Measurements from ENCODE around the gene PUDP. TPM values are rescaled to one million over a fixed set of nuclear protein-coding genes. Genes with fewer than 3 reads are reported as not detected.
A peak's percentile ranks its signal among the peaks of the same experiment; 100 is the strongest.

PUDP gene
- total and polyA plus RNA-seq, 12 donors: 4.3 to 29.3 (median 14.5) TPM

DNA sequence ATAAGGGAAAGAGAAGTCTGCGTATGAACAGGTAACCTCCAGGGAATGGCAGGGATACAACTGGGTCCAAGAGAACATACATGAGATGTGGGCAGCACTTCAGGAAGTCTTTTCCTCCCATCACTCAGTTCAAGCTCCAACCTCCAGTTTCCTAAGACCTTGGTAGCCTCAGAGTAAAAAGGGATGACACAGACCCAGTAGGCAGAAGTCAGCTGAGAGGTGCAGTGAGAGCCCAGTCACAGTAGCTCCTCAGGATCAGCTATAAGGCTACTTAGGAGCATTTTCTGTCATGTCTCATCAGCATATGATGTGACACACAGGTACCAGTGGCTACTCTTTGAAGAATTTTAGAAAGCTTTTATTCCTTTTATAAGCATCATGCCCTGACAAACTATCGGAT lies 13.0 kb downstream of the PUDP start:
- no peaks in the 10 kb centered on the region for H3K36me3 ChIP-seq (replicated peaks in 1 of 2)
- no peak overlapping the region for H3K4me3 ChIP-seq
- intact Hi-C loops (cut with DNase I): no loop called here
- no peak overlapping the region for H3K27ac ChIP-seq
- no peaks in the 10 kb centered on the region for H3K9me3 ChIP-seq (replicated peaks in 1 of 3)
- no peaks in the 10 kb centered on the region for H3K27me3 ChIP-seq
- peaks cover 6 to 21% of the 10 kb centered on the region in 2 donors for H3K4me1 ChIP-seq (replicated peaks in 1 of 2)
- 96 to 100% (median 98%) methylated on average over 2 of the region's 2 CpGs for WGBS, 4 donors
- DNase-seq: no peak
- TF ChIP-seq, protein P1, sequence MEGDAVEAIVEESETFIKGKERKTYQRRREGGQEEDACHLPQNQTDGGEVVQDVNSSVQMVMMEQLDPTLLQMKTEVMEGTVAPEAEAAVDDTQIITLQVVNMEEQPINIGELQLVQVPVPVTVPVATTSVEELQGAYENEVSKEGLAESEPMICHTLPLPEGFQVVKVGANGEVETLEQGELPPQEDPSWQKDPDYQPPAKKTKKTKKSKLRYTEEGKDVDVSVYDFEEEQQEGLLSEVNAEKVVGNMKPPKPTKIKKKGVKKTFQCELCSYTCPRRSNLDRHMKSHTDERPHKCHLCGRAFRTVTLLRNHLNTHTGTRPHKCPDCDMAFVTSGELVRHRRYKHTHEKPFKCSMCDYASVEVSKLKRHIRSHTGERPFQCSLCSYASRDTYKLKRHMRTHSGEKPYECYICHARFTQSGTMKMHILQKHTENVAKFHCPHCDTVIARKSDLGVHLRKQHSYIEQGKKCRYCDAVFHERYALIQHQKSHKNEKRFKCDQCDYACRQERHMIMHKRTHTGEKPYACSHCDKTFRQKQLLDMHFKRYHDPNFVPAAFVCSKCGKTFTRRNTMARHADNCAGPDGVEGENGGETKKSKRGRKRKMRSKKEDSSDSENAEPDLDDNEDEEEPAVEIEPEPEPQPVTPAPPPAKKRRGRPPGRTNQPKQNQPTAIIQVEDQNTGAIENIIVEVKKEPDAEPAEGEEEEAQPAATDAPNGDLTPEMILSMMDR (IDR thresholded peaks at IDR 0.05): no peak
- TF ChIP-seq POLR2A (IDR thresholded peaks at IDR 0.05): no peak

DNA sequence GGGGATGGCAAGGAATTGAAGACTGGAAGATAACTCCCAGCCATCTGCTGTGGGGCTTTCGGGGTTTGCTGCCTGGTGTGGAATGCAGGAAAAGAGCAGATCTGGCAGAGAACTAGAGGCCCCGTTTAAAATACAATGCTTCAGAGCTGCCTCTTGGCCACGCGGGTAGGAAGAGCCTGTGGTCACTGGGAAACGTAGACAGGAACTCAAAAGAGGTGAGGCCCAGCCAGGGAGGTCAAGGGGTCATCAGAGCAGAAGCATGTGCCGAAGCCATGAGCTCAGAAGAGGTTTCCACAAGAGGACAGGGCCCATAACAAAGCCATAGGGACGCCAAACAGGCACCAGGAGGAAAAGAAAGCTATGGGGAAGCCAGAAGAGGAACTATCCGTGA lies 14.9 kb downstream of the PUDP start:
- Histone ChIP-seq H3K4me3 (no peak overlapping the region), H3K9me3 (replicated peaks in 1 of 3) (no peaks in the 10 kb centered on the region), H3K27me3 (no peaks in the 10 kb centered on the region), H3K4me1 (replicated peaks in 1 of 2) (peaks cover 6 to 21% of the 10 kb centered on the region in 2 donors), H3K27ac (no peak overlapping the region), H3K36me3 (replicated peaks in 1 of 2) (no peaks in the 10 kb centered on the region)
- intact Hi-C loops (cut with DNase I): no loop called here
- peak in 4 of 7 donors; percentile 10 to 53 (median 34) for DNase-seq
- WGBS, 4 donors: 53 to 81% (median 59%) methylated on average over 8 of the region's 8 CpGs
- TF ChIP-seq, protein P1 (IDR thresholded peaks at IDR 0.05): no peak
- TF ChIP-seq POLR2A (IDR thresholded peaks at IDR 0.05): no peak

DNA sequence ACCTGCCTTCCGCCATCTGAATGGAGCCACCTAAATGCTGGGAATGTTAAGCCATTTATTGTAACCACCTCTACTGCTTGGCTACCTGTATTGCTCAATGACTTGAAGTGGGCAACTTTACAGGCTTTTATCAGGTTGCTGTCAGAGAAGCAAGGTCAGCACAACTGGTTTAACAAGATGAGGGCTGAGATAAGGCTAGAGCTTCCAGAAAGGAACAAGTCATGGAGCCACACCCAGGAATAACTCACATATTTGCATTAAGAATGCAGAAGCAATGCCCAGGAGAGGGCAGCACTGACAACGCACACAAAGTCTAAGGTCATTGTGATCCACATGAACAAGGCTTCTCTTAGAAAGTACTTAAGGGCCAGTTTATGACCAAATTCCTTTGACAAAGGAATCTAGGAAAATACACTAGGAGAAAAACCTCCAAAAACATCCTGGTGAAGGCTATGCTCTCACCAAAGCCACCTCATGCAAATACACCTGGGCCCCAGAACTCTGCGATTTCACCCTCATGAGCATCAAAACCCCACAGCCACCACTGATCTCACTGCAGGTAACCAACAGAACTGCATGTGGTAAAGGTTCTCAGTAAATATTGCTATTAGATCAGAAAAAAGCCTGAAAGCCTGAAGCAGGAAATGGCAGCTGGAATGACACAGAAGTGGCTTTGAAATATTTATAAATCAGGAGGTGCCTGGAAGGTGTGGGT lies 15.5 kb downstream of the PUDP start:
- H3K9me3 ChIP-seq (replicated peaks in 1 of 3): no peaks in the 10 kb centered on the region
- H3K27ac ChIP-seq: no peak overlapping the region
- peak in 6 of 7 donors; percentile 21 to 59 (median 49) for DNase-seq
- H3K27me3 ChIP-seq: no peaks in the 10 kb centered on the region
- WGBS, 4 donors: 67 to 81% (median 75%) methylated on average over 3 of the region's 3 CpGs
- TF ChIP-seq, protein P1 (IDR thresholded peaks at IDR 0.05): peak; percentile 14 to 44 (median 30)
- no peak for TF ChIP-seq POLR2A (IDR thresholded peaks at IDR 0.05)
- H3K4me3 ChIP-seq: no peak overlapping the region
- intact Hi-C loops (cut with DNase I): no loop called here
- peaks cover 6 to 21% of the 10 kb centered on the region in 2 donors for H3K4me1 ChIP-seq (replicated peaks in 1 of 2)
- H3K36me3 ChIP-seq (replicated peaks in 1 of 2): no peaks in the 10 kb centered on the region

DNA sequence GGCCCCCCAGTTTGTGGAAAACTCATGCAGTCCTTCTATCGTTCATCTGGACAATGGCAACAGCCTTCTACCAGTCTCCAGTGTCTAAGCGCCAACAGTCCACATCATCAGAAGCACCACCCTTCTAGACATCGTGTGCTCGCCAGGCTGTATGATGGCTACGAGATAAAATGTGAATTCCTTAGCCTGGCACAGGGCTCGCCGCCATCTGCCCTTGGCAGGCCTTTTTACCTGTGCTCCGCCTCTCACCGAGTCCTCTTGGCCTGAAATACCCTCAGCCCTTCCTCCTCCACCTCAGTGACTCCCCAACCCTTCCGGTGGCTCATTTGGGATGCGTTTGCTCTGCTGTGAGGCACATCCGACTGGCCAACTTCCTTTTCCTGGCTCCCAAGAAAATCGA lies 16.3 kb downstream of the PUDP start:
- Histone ChIP-seq H3K27me3 (no peaks in the 10 kb centered on the region), H3K4me3 (no peak overlapping the region), H3K9me3 (replicated peaks in 1 of 3) (no peaks in the 10 kb centered on the region), H3K27ac (no peak overlapping the region), H3K36me3 (replicated peaks in 1 of 2) (no peaks in the 10 kb centered on the region), H3K4me1 (replicated peaks in 1 of 2) (peaks cover 6 to 21% of the 10 kb centered on the region in 2 donors)
- DNase-seq: no peak
- TF ChIP-seq, protein P1 (IDR thresholded peaks at IDR 0.05): no peak
- no peak for TF ChIP-seq POLR2A (IDR thresholded peaks at IDR 0.05)
- intact Hi-C loops (cut with DNase I): no loop called here
- WGBS, 4 donors: 89 to 96% (median 94%) methylated on average over 12 to 13 of the region's 13 CpGs

Measured in adrenal gland (tissue), 12 donors.